Measurements from ENCODE around the gene LSM4.

LSM4 gene

DNA sequence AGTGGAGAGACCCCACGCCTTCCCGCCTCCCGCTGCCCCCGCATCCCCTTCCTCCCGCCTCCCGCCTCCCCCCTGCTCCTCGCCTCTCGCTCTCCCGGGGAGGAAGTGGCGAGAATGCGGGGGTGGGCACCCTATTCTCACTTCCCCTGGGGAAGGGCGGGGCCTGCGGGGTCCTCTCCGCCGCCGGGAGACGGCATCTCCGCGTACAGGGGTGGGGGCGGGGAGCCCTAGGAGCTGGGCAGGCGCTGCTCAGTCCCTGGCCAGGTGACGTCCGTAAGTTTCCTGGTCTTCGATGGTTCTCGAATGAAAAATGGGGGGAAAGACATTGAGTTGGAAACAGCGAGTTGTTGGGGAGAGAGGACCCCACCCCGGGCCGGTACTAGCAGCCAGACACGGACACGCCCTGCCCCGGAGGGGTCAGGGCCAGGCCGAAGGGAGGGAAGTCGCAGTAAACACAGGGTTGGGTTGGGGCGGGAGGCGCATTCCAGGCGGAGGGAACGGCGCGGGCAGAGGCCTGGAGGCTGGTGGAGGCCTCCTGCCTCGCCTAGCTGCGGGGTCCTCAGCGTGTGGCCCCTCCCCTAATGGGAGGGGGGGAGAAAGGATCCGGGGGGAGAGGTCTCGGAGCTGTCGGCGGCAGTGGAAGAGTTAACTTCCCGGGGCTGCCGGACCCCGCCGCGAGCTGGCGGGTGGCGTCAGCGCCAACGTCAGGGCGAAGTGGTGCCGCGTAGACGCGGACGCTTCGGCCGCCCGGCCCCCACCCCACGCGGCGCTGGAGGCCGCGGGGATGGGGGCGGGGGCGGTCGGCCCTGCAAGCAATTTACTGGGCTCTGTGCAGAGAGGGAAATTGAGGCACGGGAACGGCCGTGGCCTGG, 31.1 kb downstream of the LSM4 start:
- no peak for DNase-seq

DNA sequence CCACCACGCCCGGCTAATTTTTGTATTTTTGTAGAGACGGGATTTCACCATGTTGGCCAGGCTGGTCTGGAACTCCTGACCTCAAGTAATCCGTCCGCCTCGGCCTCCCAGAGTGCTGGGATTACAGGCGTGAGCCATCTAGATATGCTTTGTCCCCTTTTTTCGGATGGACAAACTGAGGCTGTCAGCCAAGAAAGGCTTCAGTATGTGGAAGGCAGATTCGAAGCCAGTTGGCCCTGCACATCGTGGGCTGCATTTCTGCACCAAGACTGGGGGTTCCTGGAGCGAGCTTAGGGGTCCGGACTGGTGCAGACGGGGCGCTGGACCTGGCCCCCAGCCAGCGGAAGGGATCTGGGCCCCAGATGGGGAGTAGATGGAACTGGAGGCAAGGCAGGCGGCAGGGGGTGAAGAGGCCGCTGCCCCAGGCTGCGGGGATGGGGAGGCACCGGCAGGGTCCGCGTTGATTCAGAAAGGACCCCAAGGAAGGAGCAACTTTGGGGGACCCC, 31.8 kb downstream of the LSM4 start:
- DNase-seq: no peak

DNA sequence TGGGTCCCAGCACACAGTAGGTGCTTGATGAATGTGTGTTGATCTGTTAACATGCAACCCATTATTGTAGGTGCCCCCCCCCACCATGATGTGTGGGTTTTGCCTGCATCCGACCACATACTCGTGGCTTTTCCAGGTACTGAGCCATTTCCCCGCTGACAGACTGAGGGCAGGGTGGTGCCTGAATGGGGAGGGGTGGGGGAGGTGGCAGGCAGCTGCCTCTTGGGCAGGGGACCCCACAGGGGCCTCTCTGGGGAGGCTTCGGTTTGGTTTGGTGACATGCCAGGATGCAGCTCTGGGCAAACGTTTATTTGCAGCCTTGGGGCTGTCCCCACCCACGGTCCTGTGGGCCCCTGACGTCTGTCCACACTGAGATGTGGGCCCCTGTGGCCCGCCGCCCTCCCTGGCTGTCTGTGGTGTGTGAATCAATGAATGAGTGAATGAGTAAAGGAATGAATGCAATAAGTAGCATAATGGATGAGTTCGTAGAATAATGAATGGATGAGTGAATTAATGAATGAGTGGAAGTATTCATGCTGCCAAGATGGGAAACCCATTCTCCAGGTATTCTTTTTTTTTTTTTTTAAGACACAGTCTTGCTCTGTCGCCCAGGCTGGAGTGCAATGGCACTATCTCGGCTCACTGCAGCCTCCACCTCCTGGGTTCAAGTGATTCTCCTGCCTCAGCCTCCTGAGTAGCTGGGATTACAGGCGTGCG, 32.4 kb downstream of the LSM4 start:
- no peak for DNase-seq

DNA sequence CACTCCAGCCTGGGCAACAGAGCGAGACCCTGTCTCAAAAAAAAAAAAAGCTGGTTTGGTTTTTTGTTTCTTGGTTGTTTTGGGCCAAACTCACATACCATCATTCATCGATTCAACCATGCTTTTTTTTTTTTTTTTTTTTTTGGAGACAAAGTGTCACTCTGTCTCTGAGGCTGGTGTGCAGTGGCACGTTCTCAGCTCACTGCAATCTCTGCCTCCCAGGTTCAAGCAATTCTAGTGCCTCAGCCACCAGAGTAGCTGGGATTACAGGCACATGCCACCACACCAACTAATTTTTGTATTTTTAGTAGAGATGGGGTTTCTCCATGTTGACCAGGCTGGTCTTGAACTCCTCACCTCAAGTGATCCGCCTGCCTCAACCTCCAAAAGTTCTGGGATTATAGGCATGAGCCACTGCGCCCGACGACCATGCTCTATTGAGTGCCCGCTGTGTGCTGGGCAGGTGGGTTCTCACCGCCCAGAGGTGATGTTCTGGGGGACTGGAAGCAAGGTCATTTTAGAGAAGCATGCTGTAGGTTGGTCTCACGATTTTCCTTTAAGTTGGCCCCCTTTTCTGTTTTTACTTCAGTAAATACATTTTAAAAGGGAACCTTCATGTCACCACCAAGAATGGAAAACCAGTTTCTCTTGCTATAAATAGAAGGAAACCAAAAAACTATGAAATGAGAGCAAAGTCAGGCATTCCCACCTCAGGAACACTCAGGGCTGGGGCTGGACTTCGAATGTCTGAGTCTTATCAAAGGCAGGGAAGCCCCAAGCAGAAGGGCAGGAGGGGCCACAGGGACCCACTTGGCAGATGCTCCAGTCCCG, 33.2 kb downstream of the LSM4 start:
- DNase-seq: no peak

DNA sequence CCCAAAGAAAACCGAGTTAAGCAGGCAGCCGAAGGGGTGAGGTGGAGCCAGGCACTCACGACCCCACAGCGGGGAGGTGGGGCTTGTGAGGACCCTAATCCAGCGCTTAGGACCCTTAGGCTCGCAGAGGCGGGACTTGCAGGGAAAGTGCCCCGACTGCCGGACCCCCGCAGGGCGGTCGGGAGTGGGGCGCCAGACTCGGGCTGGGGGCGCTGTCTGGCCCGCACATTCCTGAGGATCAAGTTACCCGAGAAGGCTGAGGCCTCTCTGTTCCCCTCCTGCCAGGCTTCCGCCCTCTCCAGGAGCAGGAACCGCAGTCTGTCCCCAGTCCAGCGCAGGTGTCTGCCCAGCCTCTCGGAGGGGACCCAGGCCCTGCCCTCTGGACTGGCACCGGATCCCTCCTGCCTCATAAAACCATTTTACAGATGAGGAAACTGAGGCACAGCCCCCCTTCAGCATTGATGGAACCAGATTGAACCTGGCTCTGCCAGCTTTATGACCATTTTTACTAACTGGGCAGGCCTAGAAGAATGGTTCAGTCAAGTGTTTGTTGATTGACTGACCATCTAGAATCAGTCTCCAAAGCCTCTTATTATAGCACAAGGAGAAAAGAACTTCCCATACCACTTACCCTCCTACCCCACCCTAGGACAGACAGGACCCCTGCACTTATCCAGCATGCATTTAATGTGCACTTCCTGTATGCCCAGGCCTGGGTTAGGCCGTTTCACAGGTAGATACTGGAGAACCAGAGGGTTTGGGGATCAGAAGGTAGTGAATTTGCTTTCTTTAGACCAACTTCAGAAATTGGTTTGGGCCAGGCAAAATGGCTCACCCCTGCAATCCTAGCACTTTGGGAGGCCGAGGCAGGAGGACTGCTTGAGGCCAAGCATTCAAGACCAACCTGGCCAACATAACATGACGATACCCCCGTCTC, 34.8 kb downstream of the LSM4 start:
- no peak for DNase-seq

DNA sequence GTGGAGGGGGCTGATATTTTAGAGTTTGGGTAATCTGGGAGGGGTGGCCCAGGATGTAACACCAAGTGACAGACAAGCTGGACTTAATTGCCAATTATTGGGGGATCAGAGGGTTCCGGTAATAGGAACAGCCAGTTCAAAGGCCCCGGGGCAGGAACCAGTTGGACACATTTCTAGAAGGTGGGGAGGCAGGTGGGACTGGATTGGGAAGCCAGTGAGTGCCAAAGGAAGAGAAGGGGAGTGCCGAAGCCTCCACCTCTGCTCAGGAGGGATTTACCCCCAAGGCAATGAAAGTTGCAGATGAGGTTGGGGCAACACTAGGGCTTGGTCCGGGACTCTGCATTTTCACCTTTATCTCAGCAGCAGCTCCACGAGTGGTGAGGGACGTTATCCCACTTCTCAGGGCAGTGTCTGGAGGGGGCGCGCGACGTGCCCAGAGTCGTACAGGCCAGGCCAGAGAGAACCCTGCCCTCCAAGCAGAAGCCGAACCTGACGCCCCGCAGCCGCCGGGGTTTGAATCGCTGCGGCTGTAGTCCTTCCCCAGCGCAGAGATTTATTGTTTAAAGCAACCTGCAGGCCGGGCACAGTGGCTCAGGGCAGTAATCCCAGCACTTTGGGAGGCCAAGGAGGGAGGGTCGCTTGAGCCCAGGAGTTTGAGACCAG, 35.8 kb downstream of the LSM4 start:
- no peak for DNase-seq

DNA sequence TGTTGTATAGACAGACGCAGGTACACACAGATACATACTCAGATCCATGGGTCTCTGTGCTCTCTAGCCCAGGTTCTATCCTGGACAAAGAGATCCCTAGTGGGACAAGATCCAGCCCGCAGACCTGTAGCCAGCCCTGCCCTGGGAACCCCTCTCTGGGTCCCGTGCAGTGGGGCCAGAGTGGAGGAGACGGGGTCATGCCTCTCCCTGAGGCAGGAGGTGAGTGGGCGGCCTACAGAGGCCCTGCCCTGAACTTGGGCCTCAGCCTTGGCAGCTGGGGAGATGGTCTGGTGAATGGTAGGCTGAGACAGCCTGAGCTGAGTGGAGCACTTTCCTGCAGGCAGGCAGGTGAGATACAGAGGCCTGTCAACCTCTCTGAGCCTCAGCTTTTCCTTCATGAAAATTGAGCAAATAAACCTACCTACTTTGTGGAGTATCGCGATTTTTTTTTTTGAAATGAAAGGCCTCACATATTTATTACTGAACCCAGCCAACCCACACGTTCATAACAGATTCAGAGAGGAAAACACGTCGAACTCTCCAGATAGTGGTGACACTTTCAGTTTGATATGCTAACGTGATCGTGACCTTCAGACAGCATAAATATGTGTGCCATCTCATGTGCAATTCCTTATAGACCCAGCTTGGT, 38.0 kb downstream of the LSM4 start:
- no peak for DNase-seq

DNA sequence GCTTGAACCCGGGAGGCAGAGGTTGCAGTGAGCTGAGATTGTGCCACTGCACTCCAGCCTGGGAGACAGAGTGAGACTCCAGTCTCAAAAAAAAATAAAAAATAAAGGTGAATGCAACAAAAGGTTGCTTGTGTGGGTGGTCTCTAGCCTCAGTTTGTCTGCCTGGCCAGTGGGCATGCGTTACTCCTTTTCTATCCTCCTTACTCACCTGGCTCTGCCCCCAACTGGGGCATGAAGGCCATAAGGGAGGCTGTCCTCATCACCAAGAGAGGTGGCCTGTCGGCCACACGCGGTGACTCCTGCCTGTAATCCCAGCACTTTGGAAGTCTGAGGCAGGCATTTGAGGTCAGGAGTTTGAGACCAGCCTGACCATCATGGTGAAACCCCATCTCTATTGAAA, 39.5 kb downstream of the LSM4 start:
- DNase-seq: no peak

DNA sequence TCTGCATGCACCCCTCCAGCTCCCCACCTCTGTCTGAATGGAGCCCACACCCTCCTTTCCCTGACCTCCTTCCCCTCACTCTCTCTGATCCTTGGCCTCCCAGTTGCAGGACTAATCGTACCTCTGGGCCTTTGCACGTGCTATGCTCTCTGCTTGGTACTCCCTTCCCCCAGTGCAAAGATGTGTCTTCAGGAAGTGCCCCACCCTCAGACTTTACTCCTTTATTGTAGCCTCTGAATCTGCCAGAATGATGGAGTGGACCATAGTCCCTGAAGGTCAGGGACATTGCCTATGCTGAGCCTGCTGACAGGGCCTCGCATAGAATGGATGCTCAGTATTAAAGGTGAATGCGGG, 40.1 kb downstream of the LSM4 start:
- DNase-seq: no peak

DNA sequence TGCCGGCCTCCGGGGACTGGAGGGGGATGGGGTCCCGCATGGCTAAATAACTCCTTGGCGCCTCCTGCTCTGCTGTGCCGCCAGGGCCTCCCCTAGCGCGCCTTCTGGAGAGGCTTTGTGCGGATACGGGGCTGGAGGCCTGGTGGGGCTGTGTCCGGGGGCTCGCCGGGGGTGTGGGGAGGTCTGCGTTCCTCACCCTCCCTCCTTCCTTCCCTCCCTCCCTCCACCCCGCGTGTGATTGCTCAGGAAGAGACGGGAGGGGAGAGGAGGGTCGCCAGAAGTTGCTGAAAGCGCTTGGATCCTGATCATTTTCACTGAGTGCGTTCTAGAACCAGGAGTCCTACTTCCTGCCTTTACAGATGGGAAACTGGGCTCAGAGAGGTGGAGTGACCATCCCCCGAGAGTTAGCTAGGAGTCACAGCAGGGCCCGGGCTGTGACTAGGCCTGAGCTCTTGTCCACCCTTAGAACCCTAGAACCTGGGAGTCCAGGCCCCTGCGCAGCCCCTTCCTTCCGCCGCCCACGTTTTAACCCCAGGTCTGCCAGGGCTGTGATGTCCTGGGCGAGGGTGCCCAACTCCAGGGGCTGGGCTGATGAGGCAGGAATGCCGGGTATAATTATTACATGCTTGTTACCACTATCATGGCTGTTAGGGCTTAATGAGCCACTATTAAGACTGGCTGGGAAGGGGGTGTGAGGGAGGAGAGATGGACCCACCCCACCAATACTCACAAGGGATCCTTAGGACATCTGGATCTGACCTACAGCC, 40.7 kb downstream of the LSM4 start:
- peak; percentile 56 for DNase-seq

DNA sequence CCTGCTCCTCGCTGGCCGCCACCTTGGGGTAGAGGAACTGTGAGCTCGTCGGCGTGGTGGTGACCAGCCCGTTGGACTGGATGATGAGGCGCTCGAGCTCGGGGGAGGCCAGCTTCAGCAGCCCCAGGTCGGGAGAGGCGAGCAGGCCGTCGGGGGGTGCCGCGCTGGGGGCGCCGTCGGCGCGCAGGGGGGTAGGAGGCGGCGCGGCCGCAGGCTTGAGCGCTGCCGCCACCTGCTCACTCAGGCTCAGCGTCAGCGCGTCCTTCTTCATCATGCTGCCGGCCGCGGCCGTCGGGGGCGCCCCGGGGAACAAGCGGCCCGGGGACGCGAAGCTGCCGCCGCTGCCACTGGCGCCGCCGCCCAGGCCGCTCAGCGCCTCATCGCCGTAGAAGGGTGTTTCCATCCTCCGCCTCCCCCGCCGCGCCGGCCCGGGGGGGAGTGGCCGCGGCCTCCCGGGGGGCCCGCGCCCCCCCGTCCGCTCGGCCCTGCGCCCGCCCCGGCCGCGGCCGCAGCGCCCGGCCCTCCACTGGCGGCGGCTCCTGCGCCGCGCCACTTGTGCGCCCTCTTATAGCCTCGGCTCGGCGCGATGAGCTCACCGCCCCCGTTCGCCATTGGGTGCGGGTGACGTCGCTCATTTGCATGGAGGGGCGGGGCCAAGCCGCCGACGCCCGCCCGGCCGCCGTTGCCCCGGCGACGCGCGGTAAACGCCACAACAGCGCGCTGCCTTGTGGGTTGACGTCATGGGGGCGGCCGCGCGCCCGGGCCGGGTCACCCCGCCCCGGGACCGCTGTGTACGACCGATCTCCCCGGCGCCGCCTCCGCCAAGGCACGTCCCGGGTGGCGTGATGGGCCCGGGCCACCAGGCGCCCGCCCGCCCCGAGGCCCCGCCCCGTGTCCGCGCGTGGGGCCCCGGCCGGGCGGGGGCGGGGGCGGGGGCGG, 41.5 kb downstream of the LSM4 start, which contains the start of gene JUND:
Gene JUND, minus strand, starts transcription at position 541 of the 939 bp plus-strand sequence. Its CDS starts 138 bp downstream, at position 403.
- DNase-seq: peak; percentile 56

DNA sequence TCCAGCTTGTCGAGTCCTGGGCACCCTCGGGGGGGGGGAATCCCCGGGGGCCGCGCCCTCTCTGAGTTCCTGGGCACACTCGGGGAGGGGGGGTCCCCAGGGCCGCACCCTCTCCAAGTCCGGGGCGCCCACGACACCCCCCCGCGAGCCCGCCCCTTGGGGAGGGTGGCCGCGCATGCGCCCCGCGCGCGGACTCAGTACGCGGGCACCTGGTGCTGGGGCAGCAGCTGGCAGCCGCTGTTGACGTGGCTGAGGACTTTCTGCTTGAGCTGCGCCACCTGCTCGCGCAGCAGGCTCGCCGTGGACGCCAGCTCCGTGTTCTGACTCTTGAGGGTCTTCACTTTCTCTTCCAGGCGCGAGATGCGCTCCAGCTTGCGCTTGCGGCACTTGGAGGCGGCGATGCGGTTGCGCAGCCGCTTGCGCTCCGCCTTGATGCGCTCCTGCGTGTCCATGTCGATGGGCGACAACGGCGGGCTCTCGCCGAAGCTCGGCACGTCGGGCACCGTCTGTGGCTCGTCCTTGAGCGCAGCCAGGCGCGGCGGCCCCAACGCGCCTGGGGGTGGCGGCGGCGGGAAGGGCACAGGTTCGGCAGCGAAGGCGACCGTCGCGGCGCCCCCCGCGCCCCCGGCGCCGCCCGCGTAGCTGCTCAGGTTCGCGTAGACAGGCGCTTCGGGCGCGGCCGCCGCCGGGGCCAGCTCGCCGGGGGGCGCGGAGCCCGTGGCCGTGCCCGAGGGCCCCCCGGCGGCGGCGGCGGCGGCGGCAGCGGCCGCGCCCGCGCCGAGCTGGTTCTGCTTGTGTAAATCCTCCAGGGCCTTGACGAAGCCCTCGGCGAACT, 42.4 kb downstream of the LSM4 start:
- DNase-seq: no peak

DNA sequence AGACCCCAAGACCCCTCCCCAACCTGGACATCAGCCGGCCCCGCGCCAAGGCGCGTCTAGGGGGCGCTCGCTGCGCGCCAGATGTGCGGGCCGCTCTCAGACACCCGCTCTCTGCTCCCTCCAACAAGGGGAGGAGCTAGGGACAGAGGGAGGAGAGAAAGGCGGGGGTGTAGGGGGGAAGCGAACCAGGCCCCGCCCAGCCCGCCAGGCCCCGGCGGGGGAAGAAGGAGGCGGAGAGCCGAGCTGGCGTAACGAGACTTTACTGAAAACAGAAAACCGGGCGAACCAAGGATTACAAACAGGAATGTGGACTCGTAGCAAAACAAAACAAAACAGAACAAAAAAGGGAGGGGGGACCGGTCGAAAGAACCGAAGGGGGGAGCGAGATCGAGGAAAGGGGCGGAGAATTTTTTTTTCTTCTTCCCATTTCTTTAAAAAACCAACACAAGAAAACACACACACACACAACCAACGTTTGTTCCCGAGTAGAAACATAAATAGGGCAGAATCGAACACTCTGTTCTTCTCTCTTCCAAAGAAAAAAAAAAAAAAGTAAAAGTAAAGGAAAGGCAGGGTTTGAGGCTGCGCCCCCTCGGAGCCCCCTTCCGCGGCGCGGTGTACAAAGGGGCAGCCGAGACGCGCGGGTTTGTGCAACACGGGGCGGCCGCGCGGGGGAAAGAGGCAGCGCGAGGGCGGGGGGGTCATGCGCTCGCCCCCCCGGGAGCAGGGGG, 43.2 kb downstream of the LSM4 start:
- peak; percentile 36 for DNase-seq

DNA sequence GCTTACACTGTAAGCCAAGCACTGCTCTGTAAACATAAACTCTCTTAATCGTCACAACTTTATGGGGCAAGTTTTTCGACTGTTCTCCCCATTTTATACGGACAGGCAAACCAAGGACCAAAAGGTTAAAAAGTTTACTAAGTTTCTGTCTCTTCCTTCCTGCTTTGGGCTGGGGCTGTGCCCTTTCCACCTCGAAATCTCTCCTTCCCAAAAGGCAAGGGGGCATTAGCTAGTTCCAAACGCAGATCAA, 43.7 kb downstream of the LSM4 start:
- DNase-seq: no peak

DNA sequence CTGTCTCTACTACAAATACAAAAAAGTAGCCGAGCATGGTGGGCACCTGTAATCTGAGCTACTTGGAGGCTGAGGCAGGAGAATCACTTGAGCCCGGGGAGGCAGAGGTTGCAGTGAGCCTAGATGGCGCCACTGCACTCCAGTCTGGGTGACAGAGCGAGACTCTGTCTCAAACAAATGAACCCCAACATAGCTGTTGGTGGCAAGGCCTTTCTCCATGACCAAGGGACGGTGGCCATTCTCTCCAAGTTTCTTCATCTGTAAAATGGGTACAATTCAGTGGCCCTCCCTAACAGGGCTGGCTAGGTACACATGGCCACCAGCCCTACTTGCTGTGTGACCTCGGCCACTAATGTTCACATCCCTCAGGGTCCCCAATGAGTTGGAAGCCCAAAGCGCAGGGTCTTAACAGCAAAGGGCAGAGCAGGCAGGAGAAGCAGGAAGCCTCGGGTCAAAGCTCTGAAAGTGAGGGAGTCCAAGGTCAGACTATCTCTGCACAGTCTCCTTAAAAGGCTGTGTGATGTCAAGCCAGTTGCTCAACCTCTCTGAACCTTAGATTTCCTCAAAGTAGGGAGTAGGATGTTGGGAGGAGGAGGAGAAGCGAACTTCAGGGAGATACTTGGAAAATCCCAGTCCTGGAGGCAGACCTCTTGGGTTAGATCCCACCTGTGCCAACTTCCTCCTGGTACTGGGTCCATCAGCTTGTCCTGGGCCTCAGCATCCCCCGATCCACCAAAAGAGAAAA, 44.2 kb downstream of the LSM4 start:
- DNase-seq: no peak

DNA sequence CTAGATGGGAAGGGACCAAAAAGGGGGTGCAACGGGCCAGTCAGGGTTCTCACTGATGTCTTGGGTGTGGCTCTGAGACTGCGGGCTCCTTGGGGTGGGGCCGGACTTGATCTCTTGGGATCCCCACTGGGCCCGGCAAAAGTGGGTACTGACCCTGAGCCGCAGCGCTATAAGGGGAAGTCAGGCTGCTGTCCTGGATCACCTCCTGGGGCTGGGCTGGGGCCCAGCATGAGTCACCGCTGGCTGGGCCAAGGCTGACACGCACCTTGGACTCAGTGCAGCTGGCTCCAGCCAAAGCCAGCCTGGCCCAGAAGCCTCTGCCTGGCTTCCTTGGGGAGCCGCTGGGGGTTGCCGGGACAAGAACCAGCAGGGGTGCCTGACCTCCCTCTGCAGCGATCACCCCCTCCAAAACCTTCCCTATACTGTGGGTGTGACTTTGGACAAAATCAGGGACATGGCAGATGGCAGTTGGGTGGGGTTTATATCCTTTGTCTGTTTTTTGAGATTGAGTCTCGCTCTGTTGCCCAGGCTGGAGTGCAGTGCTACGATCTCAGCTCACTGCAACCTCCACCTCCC, 48.0 kb downstream of the LSM4 start:
- DNase-seq: no peak
